HL-60/S4 treated with phorbol 12-myristate 13-acetate at 8.2 ng/mL for 4 days and 3 days (cell line): ENCODE data around the gene SCP2.

Experiments used
- in situ Hi-C: fragments of 300-500 bp; cut with MboI; formaldehyde crosslinking; loops from 2 replicates; pipeline ENCODE4 v1.15.0; 2022; ENCODE audit warnings: low sequenced_read_pairs

Gene SCP2

DNA sequence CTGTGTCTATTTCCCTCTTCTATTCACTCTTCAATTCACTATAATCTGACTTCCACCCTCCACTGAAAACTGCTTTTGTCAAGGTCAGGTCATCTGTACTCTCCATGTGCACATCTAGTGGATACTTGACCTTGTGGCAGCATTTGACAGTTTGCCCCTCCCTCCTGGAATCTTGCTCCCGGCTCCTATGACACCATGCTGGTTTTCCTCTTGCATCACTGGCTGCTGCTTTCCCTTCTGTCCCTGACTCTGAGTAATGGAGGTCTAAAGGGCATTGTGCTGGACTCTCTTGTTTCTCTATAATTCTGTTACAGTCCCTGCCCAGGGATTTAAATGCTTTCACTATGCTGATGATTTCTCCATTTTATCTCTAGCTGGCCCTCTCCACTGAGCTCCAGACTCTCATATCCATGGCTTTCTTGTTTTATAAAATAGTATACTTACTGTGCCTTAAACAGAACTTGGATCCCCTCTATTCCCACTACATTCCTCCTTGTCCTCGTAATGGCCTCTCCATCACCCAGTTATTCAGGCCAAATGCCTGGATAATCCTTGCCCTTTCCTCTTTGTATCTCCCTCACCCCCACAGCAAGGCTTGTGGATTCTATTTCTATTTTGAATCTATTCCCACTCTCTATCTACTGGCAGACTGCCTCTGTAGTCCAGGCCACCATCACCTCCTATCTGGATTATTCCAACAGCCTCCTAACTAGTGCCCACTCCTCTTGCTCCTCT, 98.1 kb downstream of the SCP2 start:
- in situ Hi-C loops, result no loop called here

DNA sequence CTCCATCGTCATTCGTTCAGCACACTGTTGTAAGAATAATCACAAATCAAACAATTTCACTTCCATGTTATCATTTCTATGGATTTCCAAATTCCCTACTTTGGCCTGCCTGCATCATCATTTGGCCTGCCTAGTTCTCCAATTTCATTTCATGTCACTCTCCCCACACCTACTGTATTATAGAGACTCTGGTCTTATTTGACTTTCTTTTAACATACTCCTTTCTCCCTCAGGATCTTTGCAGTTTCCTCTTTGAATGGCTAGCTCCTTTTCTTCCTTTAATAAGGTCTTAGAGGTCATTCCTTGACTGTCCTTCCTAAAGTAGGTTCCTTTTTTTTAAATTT, 98.7 kb downstream of the SCP2 start:
- in situ Hi-C loops, result no loop called here

DNA sequence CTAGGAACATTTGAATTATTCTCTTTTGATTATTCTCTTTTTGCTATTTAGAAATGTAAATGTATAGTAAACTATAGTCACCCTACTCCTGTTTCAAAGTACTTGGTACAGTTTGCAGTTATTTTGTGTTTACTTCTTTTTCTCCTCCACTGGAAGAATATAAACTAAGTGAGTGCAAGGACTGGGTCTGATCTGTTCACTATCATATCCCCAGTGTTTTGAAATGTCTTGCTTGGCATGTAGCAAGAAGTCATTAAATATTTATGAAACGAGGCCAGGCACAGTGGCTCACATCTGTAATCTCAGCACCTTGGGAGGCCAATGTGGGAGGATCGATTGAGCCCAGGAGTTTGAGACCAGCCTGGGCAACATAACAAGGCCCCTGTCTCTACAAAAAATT, 99.2 kb downstream of the SCP2 start:
- in situ Hi-C loops, result no loop called here

DNA sequence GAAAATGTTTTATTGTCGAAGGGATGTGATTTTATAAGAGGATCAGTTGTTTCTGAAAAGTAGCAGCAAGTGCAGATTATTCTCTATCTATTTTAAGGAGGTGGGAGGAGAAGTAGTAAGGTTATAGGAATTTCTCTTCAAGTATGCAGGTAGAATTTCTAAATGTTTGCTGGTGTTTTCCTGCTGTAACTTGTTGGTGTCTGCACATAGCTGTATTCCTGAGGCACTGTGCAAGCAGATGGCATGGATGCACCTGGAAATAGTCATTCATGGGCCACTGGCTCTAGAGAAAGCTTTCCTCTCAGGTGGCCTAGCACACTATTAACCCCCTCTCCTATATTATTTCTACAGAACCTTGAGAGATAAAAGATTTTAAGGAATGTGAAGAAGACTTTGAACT, 104.7 kb downstream of the SCP2 start:
- in situ Hi-C loops, result no loop called here

DNA sequence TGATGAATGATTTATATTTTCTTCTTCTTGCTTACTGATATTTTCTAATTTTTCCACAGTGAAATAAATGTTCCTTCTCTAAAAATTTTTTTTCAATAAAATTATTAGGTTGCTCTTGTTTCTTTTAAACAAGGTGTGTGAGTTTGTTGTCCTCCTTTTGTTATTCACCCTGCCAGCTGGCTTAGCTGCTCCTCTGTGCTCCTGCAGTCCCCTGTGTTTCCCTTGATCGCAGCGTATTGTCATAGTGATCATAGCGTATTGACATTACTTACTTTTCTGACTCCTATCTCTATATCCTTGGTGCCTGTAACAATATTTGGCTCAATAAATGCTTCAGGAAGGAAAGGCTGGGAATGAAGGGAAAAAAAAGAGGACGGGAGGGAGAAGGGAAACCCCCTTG, 110.1 kb downstream of the SCP2 start:
- in situ Hi-C loops, result no loop called here

DNA sequence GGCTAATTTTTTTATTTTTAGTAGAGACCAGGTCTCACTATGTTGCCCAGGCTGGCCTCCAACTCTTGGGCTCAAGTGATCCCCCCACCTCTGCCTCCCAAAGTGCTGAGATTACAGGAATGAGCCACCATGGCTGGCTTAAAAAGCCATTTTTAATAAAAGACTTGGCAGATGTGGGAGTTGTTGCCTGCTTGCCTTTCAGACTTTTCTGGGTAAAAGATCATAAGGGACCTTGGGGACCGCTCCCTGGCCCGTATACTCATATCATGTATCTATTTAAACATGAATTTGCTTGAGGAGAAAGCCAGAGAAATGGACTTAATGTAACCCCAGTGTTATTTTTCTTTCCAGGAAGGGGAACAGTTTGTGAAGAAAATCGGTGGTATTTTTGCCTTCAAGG, 111.5 kb downstream of the SCP2 start:
- in situ Hi-C loops, result no loop called here

DNA sequence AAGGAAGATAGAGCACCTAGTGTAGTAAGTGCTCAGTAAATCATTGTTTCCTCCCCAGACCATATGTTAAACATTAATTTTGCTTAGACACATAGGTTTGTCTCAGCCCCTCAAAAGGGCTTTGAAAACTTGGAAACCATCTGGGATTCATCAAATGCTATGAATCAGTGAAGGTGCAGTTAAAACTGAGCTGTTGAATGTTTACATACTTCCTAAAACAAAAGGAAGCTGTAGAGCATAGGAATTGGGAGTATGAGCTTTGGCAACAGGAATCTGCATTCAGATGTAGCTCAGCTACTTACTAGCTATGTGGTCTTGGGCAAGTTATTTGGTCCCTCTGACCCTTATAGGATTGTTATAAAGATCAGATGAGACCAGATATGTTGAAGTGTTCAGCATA, 116.2 kb downstream of the SCP2 start:
- in situ Hi-C loops, result no loop called here

DNA sequence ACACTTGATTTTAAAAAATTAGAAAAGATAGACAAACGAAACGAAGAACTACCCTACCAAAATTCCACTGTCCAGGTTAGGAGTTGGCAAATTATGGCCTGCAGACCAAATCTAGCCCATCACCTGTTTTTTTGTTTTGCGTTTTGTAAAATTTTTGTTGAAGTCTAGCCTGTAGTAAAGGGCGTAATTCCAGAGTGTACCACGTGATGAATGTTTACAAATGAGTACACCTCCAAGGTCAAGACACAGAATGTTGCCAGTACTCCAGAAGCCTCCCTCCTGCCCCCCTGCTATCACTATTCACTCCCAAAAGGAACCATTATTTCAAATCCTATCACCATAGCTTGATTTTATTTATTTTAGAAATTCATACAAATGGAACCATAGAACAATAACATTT, 117.8 kb downstream of the SCP2 start:
- in situ Hi-C loops, result no loop called here

DNA sequence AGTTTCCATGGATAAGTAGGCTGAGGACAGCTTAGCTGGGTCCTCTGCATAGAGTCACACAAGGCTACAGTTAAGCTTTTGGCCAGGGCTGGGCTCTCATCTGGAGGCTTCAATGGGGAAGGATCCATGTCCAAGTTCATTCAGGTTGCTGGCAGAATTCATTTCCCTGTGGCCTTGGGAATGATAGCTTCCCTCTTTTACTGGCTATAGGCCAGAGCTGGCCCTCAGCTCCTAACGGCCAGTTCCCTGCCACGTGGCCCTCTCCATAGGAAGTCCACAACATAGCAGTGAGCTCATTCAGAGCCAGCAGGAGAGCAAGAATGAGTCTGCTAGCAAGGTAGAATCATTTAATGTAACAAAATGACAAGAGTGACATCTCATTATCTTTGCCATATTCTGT, 119.9 kb downstream of the SCP2 start:
- in situ Hi-C loops, result no loop called here

DNA sequence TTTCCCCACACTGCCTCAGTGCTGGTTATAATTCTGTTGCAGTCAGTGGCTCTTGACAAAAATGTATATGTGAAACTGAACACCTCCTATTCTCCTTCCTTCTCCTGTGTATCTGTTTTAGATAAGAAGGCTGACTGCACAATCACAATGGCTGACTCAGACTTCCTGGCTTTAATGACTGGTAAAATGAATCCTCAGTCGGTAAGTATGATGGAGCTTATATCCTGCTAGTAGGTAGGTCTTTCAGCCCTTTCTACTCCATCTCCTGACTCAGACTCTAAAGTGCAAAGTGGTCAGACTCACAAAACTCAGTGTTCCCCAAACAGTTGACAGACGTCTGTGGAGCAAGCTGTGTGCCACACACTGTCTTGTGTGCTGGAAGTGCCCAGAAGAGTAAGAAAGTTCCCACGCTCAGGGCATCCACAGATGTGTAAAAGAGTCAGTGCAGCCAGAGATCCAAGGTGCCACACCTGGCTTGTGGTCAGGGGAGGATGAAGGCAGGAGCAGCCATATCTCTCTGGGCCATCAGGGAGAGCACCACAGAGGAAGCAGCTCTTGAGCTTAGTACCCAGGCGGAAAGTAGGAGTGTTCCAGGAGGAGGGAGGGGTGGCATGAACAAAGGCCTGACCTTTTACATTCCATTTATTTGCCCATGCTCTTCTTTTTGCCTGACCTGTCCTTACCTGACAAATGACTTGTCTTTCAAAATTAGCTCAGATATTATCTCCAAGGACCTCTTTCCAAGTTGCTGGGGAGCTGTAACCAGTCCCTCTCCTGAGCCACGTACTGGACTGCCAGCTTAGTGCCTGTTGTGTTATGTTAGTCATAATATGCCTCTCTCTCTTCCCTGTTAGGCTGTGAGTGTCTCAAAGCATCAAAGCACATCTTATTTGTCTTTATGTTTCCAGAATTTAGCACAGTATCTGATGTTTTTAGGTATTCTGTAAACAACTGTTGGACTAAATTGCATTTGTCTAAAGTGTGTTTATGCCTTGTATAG, 121.0 kb downstream of the SCP2 start:
- in situ Hi-C loops, result no loop called here

DNA sequence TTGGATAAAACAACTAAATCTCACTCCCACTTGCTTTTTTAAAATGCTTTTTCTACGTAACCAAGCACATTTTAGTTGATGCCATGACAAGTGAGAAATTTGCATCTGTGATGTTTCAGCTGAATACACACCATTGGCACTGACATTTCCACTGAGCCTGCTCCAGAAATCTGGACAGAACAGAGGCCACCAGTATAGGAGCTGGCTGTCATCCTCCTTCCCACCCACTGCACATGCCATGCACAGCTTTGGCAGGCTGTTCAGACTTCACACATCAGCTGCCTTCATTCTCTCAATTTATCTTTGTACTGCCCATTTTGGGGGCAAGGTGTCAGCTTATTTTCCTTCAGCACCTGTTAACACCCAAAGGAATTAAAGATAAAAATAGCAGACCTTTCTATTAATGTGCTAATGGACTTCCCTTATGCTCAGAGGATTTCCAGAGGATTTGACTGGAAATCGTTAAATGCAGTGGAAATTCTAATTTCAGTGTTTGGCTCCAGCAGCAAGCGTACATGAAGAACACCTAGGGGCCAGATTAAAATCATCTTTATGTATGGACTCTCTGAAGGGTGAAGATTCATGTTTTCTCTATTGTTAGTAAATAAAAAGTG, 122.0 kb downstream of the SCP2 start:
- in situ Hi-C loops, result no loop called here

DNA sequence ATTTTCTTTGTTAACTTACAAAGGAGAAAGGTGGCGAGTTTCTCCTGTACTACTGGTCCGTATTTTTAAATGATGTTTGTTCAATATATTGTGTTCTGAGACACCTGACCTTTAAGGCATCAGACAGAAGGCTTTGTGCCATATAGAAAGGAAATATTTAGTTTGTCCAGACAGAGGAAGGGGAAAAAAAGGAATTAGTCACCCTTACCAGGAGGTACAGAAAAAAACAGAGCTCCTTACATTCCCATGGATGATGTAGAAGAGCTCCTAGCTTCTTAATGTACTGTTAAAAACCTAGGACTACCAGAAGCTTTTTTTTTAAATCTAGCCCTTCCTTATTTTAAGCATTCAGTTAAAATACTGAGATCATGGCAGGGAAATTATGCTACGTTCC, 122.5 kb downstream of the SCP2 start:
- in situ Hi-C loops, result no loop called here

DNA sequence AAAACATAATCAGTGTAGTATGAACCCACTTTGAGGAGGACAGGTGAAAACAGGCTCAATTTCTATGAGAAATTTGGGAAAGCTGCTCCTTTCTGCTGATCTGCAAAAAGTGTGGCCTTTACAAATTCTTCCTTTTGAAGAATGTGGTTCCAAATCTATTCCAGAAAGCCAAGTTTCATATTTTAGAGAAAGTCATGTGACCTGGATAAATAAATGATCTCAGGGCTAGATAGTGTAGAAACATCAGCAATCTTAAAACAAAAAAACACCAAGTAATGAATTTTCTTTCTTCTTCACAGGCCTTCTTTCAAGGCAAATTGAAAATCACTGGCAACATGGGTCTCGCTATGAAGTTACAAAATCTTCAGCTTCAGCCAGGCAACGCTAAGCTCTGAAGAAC, 123.2 kb downstream of the SCP2 start:
- in situ Hi-C loops, result no loop called here

DNA sequence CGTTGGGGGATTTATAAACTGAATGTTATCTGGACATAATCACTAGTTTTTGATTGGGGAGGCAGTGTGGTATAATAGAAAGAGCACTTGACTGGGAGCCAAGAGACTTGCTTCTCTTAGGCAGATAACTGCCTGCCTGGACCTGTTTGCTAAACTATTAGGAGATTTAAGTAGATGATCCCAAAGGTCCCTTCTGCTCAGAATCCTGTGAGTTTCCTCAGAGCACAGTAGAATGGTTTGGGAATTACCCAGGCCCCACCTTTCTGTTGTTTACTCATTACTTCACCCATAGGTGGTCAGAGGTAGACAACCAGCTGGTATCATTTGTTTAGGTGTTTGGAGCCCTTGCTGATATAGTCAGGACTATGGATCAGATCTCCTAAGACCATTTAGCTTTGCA, 124.6 kb downstream of the SCP2 start:
- in situ Hi-C loops, result no loop called here

DNA sequence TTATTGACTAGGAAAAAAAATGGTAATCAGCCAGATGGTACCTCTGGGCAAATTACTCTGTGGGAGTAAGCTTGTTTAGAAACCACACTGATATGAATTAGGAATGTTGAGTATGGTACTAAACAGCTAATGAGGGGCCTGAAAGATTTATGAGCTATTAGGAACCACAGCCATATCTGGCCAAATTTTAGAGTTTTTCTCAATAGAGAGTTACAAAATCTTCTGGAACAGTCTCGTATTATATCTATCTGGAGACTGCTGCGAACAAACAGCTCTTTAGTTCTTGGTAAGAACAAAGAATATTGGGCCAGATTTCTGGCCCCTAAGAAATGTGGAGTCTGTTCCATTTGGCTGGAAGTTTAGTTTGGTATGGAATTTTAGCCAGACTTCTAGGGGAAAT, 130.1 kb downstream of the SCP2 start:
- in situ Hi-C loops, result no loop called here

DNA sequence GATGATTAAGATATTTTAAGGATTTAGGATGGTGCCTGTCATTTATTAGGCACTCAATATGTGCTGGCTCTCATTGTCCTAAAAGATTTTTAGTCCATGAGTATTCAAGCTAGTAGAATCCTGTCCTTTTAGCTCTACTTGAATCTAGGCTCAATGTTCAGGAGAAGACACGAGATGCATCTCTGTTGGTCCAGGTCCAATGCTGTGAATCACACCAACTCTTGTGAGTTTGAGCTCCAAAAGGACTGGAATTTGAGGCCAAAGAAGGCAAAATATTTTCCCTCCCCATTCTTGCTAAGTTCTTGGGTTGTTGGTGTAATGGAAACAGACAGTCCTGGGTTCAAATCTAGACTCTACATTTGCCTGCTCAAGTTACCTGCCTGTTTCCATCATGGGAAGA, 133.5 kb downstream of the SCP2 start:
- in situ Hi-C loops, result no loop called here

DNA sequence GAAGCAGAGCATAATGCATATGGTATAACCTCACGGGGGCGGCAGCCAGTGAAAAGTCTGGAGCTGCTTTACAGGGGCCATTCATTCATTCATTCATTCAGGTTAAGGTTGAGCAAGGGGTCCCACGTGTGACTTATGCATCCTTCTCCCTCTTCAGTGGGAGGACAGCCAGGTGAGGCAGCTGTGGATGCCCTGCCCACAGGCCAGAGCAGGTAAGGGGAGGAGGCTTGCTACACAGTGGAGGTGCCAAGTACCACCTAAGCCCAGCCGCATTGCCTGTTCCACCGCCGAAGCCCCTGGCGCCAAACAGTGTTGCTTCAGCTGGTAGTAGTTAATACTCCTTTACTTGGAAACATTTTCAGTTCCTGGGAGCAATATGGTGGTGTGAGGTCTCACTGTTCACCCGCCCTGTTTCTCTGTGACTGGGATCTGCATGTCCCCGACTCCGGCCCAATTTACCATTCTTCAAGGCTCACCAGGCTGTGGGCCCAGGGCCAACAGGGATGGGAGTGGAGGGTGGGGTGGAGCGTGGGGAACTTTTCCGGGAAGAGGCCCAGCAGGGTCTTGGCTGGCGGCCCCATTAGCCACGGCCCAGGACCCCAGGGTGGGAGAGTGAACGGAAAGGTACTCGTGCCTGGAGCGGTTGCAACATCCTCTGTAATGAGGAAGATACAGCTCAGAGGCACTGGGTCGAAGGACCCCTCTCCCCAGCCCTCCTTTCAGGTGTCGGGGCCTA, 134.2 kb downstream of the SCP2 start:
- in situ Hi-C loops, result no loop called here

DNA sequence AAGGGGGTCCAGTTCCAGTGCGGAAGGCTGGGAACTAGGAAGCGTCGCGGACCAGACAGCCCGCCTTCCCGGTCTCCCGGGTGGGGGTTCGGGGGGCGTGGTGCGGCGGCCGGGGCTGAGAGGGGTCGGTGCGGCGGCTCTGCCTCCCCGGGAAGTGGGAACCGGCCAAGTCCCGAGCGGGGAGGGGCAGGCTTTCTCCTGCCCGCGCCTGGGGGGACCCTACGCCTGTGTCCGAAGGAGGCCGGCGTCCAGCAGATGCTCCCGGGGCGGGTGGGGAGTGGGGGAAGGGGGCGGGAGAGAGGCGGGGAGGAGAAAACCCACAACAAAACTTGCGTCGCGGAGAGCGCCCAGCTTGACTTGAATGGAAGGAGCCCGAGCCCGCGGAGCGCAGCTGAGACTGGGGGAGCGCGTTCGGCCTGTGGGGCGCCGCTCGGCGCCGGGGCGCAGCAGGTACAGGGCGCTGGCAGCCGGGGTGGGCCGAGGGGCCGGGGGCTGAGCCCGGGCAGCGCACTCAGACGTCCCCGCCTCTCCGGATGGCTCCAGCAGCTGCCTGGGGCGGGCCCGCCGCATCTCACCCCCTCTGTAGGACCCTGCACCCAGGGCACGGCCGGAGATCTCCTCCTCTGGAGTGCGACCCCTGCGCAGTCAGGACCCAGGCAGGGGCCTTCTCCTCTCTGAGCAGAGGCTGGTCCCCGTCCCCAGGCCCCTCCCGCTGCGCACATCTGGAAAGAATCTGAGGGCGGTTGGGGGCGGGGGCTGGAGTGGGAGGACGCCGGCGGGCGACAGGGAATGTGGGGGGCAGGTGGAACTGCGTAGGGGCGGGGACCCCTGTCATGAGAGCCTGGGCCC, 135.0 kb downstream of the SCP2 start, which contains the start of gene PODN:
TSS of gene PODN (plus strand) at position 355 of the 849 bp plus-strand sequence. CDS start 7,643 bp downstream, outside the sequence.
- in situ Hi-C loops, result no loop called here

DNA sequence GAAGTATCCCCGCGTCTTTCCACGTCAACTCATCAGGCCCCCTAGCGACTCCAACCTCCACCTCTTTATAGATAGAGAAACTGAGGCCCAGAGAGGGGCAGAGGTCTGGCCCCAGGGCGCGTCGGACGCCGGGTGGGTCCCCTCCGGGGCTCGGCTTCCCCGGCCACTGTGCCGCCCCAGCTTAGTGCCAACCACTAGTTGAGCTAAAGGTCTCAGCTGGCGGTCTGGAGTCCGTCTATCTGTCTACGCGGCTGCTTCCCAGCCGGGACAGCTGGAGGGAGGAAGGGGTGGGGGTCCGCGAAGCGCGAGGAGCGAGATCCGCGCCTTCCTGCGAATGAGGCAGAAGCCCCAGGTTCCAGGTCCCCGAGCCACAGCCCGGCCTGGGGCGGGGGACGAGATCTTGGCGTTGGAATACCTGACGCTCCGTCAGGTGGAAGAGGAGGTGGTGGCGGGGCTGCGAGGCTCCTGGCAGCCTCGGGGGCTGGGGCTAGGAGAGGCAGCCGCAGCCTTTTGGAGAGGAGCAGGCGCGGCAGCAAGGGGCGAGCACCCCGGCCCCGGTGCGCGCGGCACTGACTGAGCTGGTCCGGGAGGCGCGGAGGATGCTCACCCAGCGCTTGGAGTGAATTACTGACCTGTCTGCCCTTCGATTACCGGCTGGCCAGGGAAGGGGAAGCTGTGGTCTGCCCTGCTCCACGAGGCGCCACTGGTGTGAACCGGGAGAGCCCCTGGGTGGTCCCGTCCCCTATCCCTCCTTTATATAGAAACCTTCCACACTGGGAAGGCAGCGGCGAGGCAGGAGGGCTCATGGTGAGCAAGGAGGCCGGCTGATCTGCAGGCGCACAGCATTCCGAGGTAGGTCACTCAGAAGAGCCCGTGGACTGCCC, 135.9 kb downstream of the SCP2 start:
- in situ Hi-C loops, result no loop called here
